ENCODE data around the gene C6orf136.

Gene C6orf136

GRCh38 chr6:30686908-30687658, 40.1 kb downstream of the C6orf136 start:
- DNase-seq (ENCODE audit: low spot score): peak; percentile 49

GRCh38 chr6:30687659-30688431, 40.9 kb downstream of the C6orf136 start:
- DNase-seq (ENCODE audit: low spot score): no peak

GRCh38 chr6:30688569-30688968, 41.6 kb downstream of the C6orf136 start:
- no peak for DNase-seq (ENCODE audit: low spot score)

GRCh38 chr6:30689022-30689865, 42.3 kb downstream of the C6orf136 start:
- no peak for DNase-seq (ENCODE audit: low spot score)

GRCh38 chr6:30689985-30690384, 43.1 kb downstream of the C6orf136 start:
- DNase-seq (ENCODE audit: low spot score): no peak

- peak; percentile 84 for DNase-seq (ENCODE audit: low spot score)
Measured at GRCh38 chr6:30690403-30691207, 43.7 kb downstream of the C6orf136 start, which contains the start of gene NRM. Gene NRM, minus strand, starts transcription at chr6:30690984. Its CDS starts 10 bp downstream, at chr6:30690974.

GRCh38 chr6:30691208-30691847, 44.4 kb downstream of the C6orf136 start:
- no peak for DNase-seq (ENCODE audit: low spot score)

- DNase-seq (ENCODE audit: low spot score): no peak
Measured at GRCh38 chr6:30696432-30696831, 49.5 kb downstream of the C6orf136 start.

GRCh38 chr6:30700340-30700739, 53.4 kb downstream of the C6orf136 start:
- DNase-seq (ENCODE audit: low spot score): no peak

Measured in putamen (tissue), 1 donor.